ENCODE data around the gene ADGRG4. TPM values are rescaled to one million over a fixed set of nuclear protein-coding genes. Genes with fewer than 3 reads are reported as not detected.
"Not testable (repeated sequence)": the region's sequence is repeated elsewhere in the genome, so short reads cannot be mapped to it uniquely, and the experiment has no call there.

Gene ADGRG4
- total RNA-seq, 3 donors from 2014 or later (not counting 1 experiment from before 2014, with no cell fraction given) = not detected

- Histone ChIP-seq H3K9me3 (ENCODE audit: control insufficient read depth, insufficient read depth, low read length) (no peaks in the 10 kb centered on the region), H3K36me3 (ENCODE audit: control insufficient read depth, insufficient read depth, low read length) (no peaks in the 10 kb centered on the region), H3K4me3 (ENCODE audit: low read length) (no peak overlapping the region), H3K4me1 (ENCODE audit: control insufficient read depth, insufficient read depth, low read length) (no peaks in the 10 kb centered on the region), H3K27me3 (ENCODE audit: control insufficient read depth, insufficient read depth, low read length) (no peaks in the 10 kb centered on the region), H3K27ac (ENCODE audit: low read length) (no peak overlapping the region)
- Mint-ChIP-seq H3K27ac (no peak overlapping the region), H3K27me3 (ENCODE audit: low read depth in 2 of 2) (no peaks in the 10 kb centered on the region), H3K36me3 (no peaks in the 10 kb centered on the region), H3K9me3 (no peaks in the 10 kb centered on the region), H3K4me1 (no peaks in the 10 kb centered on the region), H3K4me3 (no peak overlapping the region)
- no CpG with 5 or more reads among the region's 1 CpG for WGBS (ENCODE audit: insufficient coverage)
- no peak for TF ChIP-seq CTCF (IDR thresholded peaks at IDR 0.05)
- intact Hi-C loops (cut with micrococcal nuclease) = no loop called here
- no peak for ATAC-seq
- no peak for DNase-seq
Observed at GRCh38 chrX:136272325-136272724, 28.4 kb upstream of the ADGRG4 start.

GRCh38 chrX:136273986-136274385 is 26.8 kb upstream of the ADGRG4 start:
- H3K4me1 Mint-ChIP-seq = no peaks in the 10 kb centered on the region
- H3K9me3 ChIP-seq (ENCODE audit: control insufficient read depth, insufficient read depth, low read length) = no peaks in the 10 kb centered on the region
- no peaks in the 10 kb centered on the region for H3K36me3 Mint-ChIP-seq
- ATAC-seq (no peak), DNase-seq (no peak)
- no peaks in the 10 kb centered on the region for H3K27me3 ChIP-seq (ENCODE audit: control insufficient read depth, insufficient read depth, low read length)
- H3K27ac Mint-ChIP-seq = no peak overlapping the region
- no peaks in the 10 kb centered on the region for H3K36me3 ChIP-seq (ENCODE audit: control insufficient read depth, insufficient read depth, low read length)
- TF ChIP-seq CTCF (IDR thresholded peaks at IDR 0.05) = no peak
- H3K9me3 Mint-ChIP-seq = no peaks in the 10 kb centered on the region
- peaks cover 3 to 4% of the 10 kb centered on the region in 2 donors for H3K27me3 Mint-ChIP-seq (ENCODE audit: low read depth in 2 of 2)
- no peak overlapping the region for H3K4me3 Mint-ChIP-seq
- H3K4me1 ChIP-seq (ENCODE audit: control insufficient read depth, insufficient read depth, low read length) = no peaks in the 10 kb centered on the region
- intact Hi-C loops (cut with micrococcal nuclease) = no loop called here
- no peak overlapping the region for H3K27ac ChIP-seq (ENCODE audit: low read length)
- whole genome bisulfite sequencing (ENCODE audit: insufficient coverage) = 100% methylated on average over 1 of the region's 1 CpG
- H3K4me3 ChIP-seq (ENCODE audit: low read length) = no peak overlapping the region

- Mint-ChIP-seq H3K4me3 (no peak overlapping the region), H3K4me1 (no peaks in the 10 kb centered on the region), H3K9me3 (no peaks in the 10 kb centered on the region), H3K27ac (no peak overlapping the region), H3K27me3 (ENCODE audit: low read depth in 2 of 2) (peaks cover 3 to 12% of the 10 kb centered on the region in 2 donors), H3K36me3 (no peaks in the 10 kb centered on the region)
- Histone ChIP-seq H3K9me3 (ENCODE audit: control insufficient read depth, insufficient read depth, low read length) (no peaks in the 10 kb centered on the region), H3K4me1 (ENCODE audit: control insufficient read depth, insufficient read depth, low read length) (no peaks in the 10 kb centered on the region), H3K27ac (ENCODE audit: low read length) (no peak overlapping the region), H3K36me3 (ENCODE audit: control insufficient read depth, insufficient read depth, low read length) (no peaks in the 10 kb centered on the region), H3K4me3 (ENCODE audit: low read length) (no peak overlapping the region), H3K27me3 (ENCODE audit: control insufficient read depth, insufficient read depth, low read length) (no peaks in the 10 kb centered on the region)
- TF ChIP-seq CTCF (IDR thresholded peaks at IDR 0.05) = no peak
- DNase-seq = no peak
- no peak for ATAC-seq
- WGBS (ENCODE audit: insufficient coverage) = 93% methylated on average over 4 of the region's 4 CpGs
- intact Hi-C loops (cut with micrococcal nuclease) = no loop called here
Observed at GRCh38 chrX:136275553-136275952, 25.2 kb upstream of the ADGRG4 start.

- H3K4me3 ChIP-seq (ENCODE audit: low read length); intact Hi-C loops (cut with micrococcal nuclease); H3K27ac Mint-ChIP-seq; H3K27me3 ChIP-seq (ENCODE audit: control insufficient read depth, insufficient read depth, low read length); H3K4me1 ChIP-seq (ENCODE audit: control insufficient read depth, insufficient read depth, low read length); H3K27ac ChIP-seq (ENCODE audit: low read length); H3K36me3 ChIP-seq (ENCODE audit: control insufficient read depth, insufficient read depth, low read length); ATAC-seq; H3K36me3 Mint-ChIP-seq; DNase-seq; H3K9me3 ChIP-seq (ENCODE audit: control insufficient read depth, insufficient read depth, low read length); H3K4me3 Mint-ChIP-seq; H3K9me3 Mint-ChIP-seq; H3K4me1 Mint-ChIP-seq: not testable (repeated sequence)
- peaks cover 0 to 10% of the 10 kb centered on the region in 2 donors for H3K27me3 Mint-ChIP-seq (ENCODE audit: low read depth in 2 of 2)
- WGBS (ENCODE audit: insufficient coverage) = 75% methylated on average over 5 of the region's 5 CpGs
Observed at GRCh38 chrX:136286375-136286774, 14.4 kb upstream of the ADGRG4 start.
